Suprapubic skin (tissue), 4 donors: ENCODE results near the gene COP1. TPM values are rescaled to one million over a fixed set of nuclear protein-coding genes. Genes with fewer than 3 reads are reported as not detected.
A peak's percentile ranks its signal among the peaks of the same experiment; 100 is the strongest.
"Not testable (repeated sequence)": the region's sequence is repeated elsewhere in the genome, so short reads cannot be mapped to it uniquely, and the experiment has no call there.

ENCODE experiments used
- DNase-seq, 2 donors: peaks; one replicate each; pipeline ENCODE4 v3.0.0-alpha.2; 2019; ENCODE audit warnings: low spot score in 2 of 2
- H3K27ac ChIP-seq: fragments of 200-600 bp; sonication (generic); one replicate; pipeline ENCODE4 v1.5.1; 2019
- H3K27me3 ChIP-seq: fragments of 200-600 bp; sonication (generic); one replicate; pipeline ENCODE4 v1.5.1; 2019
- H3K36me3 ChIP-seq: fragments of 200-600 bp; sonication (generic); one replicate; pipeline ENCODE4 v1.5.1; 2019
- H3K4me1 ChIP-seq: fragments of 200-600 bp; sonication (generic); one replicate; pipeline ENCODE4 v1.5.1; 2019
- H3K4me3 ChIP-seq: fragments of 200-600 bp; sonication (generic); one replicate; pipeline ENCODE4 v1.5.1; 2019; ENCODE audit warnings: mild to moderate bottlenecking
- H3K9me3 ChIP-seq: fragments of 200-600 bp; sonication (generic); one replicate; pipeline ENCODE4 v1.5.1; 2019
- CTCF ChIP-seq, 2 donors: fragments of 200-600 bp in 1 of 2; fragments of 450-650 bp in 1 of 2; sonication (generic) in 1 of 2; IDR thresholded peaks; one replicate each; pipeline ENCODE4 v1.5.1; 2016 to 2019; ENCODE audit warnings: antibody characterized with exemption in 2 of 2, mild to moderate bottlenecking in 1 of 2, moderate library complexity in 1 of 2
- EP300 ChIP-seq: sonication (generic); formaldehyde crosslinking; IDR thresholded peaks from one replicate; pipeline ENCODE4 v1.6.1; 2017; ENCODE audit warnings: antibody characterized with exemption
- POLR2A ChIP-seq, 2 donors: fragments of 450-650 bp; IDR thresholded peaks; one replicate each; pipeline ENCODE4 v1.6.1; 2017; ENCODE audit warnings: antibody characterized with exemption in 2 of 2, mild to moderate bottlenecking in 2 of 2, moderate library complexity in 2 of 2
- POLR2AphosphoS5 ChIP-seq, 3 donors: sonication (generic); formaldehyde crosslinking; IDR thresholded peaks; one replicate each; pipeline ENCODE4 v1.6.1; 2017; ENCODE audit warnings: antibody characterized with exemption in 3 of 3
- WGBS: methylation state at CpG from one replicate; pipeline ENCODE4 v1.1.5; 2018; 5-methylcytosine and 5-hydroxymethylcytosine counted together
- total RNA-seq, 4 donors: library from RNA; depleted of rRNA; stranded (reverse); fragments of >200 nt; gene quantifications; one replicate each; pipeline ENCODE4 v1.1.0, GENCODE V29; 2016

COP1 gene
- total RNA-seq, 4 donors from 2014 or later: 33.2 to 84.1 (median 52.3) TPM

DNA sequence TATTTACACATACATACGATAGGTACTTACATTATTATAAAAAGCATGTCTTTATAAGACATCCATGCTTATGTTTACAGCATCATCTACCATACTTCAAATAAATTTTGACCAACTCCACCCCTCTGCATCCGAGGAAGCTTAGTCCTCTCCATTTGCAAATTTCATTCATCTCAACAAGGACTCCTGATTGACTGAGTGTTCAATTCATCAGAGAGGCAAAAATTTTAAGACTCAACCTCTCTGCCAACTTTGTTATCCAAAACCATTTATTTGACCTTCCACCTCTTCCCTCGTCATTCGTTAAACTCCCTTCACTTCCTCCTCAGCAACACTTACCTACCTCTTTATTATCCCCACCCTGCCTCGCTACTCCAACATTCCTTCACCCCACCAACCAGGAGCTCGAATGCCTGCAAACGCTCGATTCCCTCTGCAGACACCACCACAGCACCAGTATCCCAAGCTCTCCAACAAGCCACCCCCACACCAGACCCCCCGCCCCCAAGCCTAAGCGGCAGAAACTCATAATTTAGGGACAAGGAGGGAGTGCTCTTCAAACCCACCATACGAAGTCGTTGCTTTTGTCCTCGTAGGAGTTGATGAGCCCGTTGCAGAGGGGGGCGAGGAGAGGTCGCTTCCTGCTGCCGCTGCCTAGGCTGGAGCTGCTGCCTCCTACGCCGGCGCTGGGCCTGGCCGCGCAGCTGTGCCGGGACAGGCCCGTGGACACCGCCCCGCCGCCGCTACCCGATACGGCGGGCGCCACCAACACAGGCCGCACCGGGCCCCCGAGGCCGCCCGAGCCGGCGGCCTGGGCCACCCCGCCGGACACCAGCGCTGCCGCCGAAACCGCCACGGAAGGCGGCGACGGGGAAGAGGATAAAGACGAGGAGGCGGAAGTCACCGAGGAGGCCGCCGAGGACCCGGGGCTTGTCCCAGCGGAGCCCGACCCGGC lies 803 bp downstream of the COP1 start:
- Histone ChIP-seq H3K4me1 (peaks cover 41% of the 10 kb centered on the region), H3K9me3 (no peaks in the 10 kb centered on the region), H3K27ac (peak overlapping the region; percentile 98), H3K27me3 (no peaks in the 10 kb centered on the region), H3K36me3 (no peaks in the 10 kb centered on the region), H3K4me3 (peak overlapping the region; percentile 87)
- TF ChIP-seq POLR2AphosphoS5 (IDR thresholded peaks at IDR 0.05) (no peak), POLR2A (IDR thresholded peaks at IDR 0.05) (no peak), EP300 (no peak), CTCF (IDR thresholded peaks at IDR 0.05) (no peak)
- 2% methylated on average over 35 of the region's 58 CpGs for WGBS
- DNase-seq: no peak

- H3K4me3 ChIP-seq: peak overlapping the region; percentile 87
- no peaks in the 10 kb centered on the region for H3K9me3 ChIP-seq
- no peaks in the 10 kb centered on the region for H3K27me3 ChIP-seq
- TF ChIP-seq EP300 (no peak), POLR2AphosphoS5 (IDR thresholded peaks at IDR 0.05) (no peak), CTCF (IDR thresholded peaks at IDR 0.05) (no peak), POLR2A (IDR thresholded peaks at IDR 0.05) (no peak)
- WGBS: 23% methylated on average over 5 of the region's 5 CpGs
- no peak for DNase-seq
- no peak overlapping the region for H3K27ac ChIP-seq
- H3K4me1 ChIP-seq: peaks cover 48% of the 10 kb centered on the region
- H3K36me3 ChIP-seq: no peaks in the 10 kb centered on the region
These were observed 1.7 kb downstream of the COP1 start for GRCh38 chr1:176205332-176205914.

DNA sequence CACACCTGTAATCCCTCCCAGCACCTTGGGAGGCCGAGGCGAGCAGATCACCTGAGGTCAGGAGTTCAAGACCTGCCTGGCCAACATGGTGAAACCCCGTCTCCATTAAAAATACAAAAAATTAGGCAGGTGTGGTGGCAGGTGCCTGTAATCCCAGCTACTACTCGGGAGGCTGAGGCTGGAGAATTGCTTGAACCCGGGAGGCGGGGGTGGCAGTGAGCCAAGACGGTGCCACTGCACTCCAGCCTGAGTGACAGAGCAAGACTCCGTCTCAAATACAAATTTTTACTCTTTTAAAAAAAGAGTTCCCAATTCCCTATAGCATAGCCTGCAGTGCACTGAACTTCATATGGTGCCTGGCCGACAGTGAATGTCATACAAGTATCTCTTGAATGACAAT lies 2.4 kb downstream of the COP1 start:
- not testable (repeated sequence) for DNase-seq, H3K27ac ChIP-seq, H3K27me3 ChIP-seq, H3K9me3 ChIP-seq, H3K36me3 ChIP-seq
- 75% methylated on average over 9 of the region's 9 CpGs for WGBS
- Histone ChIP-seq H3K4me1 (peaks cover 51% of the 10 kb centered on the region), H3K4me3 (peak overlapping the region; percentile 87)

DNA sequence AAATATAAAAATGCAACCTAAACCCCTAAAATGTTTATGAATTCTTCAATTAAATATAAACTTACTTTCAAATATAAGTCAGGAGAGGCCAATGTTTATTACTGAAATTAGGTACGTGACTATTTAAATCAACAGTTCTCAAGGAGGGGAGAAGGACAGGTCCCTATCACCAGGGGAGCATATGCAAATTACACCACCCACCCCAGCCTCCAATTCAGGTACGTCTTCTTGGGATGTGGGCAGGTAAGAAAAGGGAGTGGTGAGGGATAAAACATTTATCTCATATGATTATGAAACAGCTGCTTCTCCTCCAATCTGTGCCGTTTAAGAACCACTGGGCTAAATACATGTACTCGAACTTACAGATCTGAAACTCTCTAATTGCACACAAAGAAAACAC lies 3.4 kb downstream of the COP1 start:
- Histone ChIP-seq H3K4me1 (peaks cover 51% of the 10 kb centered on the region), H3K4me3 (no peak overlapping the region), H3K36me3 (no peaks in the 10 kb centered on the region), H3K27me3 (no peaks in the 10 kb centered on the region), H3K27ac (no peak overlapping the region), H3K9me3 (no peaks in the 10 kb centered on the region)
- TF ChIP-seq EP300 (no peak), POLR2A (IDR thresholded peaks at IDR 0.05) (no peak), CTCF (IDR thresholded peaks at IDR 0.05) (no peak), POLR2AphosphoS5 (IDR thresholded peaks at IDR 0.05) (no peak)
- WGBS: 61% methylated on average over 4 of the region's 4 CpGs
- DNase-seq: no peak

DNA sequence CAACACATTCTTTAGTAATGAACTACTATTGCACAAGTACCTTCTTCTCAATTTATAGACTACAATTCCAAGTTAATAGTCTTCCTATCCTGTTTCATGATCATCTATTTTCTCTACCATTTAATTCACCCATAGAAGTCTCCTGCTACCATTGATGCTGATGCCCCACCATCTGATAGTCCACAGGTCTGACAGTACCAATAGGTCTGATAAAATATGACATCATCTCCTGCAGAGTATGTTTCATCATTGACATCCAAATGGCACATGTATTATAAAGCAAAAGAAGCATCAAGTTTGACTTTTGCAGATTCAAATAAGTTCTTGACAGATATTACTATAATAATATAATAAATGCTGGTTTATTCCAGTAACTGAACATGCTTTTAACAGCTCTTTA lies 5.5 kb downstream of the COP1 start:
- Histone ChIP-seq H3K27ac (no peak overlapping the region), H3K27me3 (no peaks in the 10 kb centered on the region), H3K4me1 (peaks cover 41% of the 10 kb centered on the region), H3K36me3 (no peaks in the 10 kb centered on the region), H3K9me3 (no peaks in the 10 kb centered on the region), H3K4me3 (no peak overlapping the region)
- TF ChIP-seq POLR2AphosphoS5 (IDR thresholded peaks at IDR 0.05) (no peak), POLR2A (IDR thresholded peaks at IDR 0.05) (no peak), CTCF (IDR thresholded peaks at IDR 0.05) (no peak), EP300 (no peak)
- no peak for DNase-seq
